Esophagus muscularis mucosa (tissue), 4 donors: Measurements from ENCODE around the gene TMEM179. TPM values are rescaled to one million over a fixed set of nuclear protein-coding genes. Genes with fewer than 3 reads are reported as not detected.

Experiments used
- DNase-seq: peaks from one replicate; pipeline ENCODE4 v3.0.0-alpha.2; 2017; ENCODE audit errors: extremely low spot score
- H3K27ac ChIP-seq, 4 donors: fragments of 200-600 bp; sonication (generic); replicated peaks in 1 of 4; 1 replicate in 3 of 4; 2 replicates in 1 of 4; pipeline ENCODE4 v1.5.1; 2016 to 2019; ENCODE audit warnings: mild to moderate bottlenecking in 1 of 4
- H3K27me3 ChIP-seq, 4 donors: fragments of 200-600 bp; sonication (generic); one replicate each; pipeline versions ENCODE4 v1.5.1 to v1.6.0; 2016 to 2019
- H3K36me3 ChIP-seq, 4 donors: fragments of 200-600 bp; sonication (generic); one replicate each; pipeline ENCODE4 v1.5.1; 2016 to 2019
- H3K4me1 ChIP-seq, 4 donors: fragments of 200-600 bp; sonication (generic); one replicate each; pipeline ENCODE4 v1.5.1; 2016 to 2019
- H3K4me3 ChIP-seq, 4 donors: fragments of 200-600 bp; sonication (generic); 1 replicate in 2 of 4; 2 replicates in 2 of 4; pipeline ENCODE4 v1.5.1; 2016 to 2019; ENCODE audit warnings: mild to moderate bottlenecking in 4 of 4, moderate library complexity in 1 of 4
- H3K9me3 ChIP-seq, 4 donors: fragments of 200-600 bp; sonication (generic); 1 replicate in 3 of 4; 2 replicates in 1 of 4; pipeline ENCODE4 v1.5.1; 2016 to 2019
- CTCF ChIP-seq, 3 experiments: fragments of 200-600 bp in 2 of 3; fragments of 450-650 bp in 1 of 3; sonication (generic) in 2 of 3; IDR thresholded peaks; one replicate each; pipeline ENCODE4 v1.5.1; 2017 to 2019; ENCODE audit warnings: antibody characterized with exemption in 3 of 3, mild to moderate bottlenecking in 2 of 3, moderate library complexity in 1 of 3
- EP300 ChIP-seq: sonication (generic); formaldehyde crosslinking; IDR thresholded peaks from one replicate; pipeline ENCODE4 v1.6.1; 2017; ENCODE audit warnings: antibody characterized with exemption
- POLR2A ChIP-seq: fragments of 450-650 bp; IDR thresholded peaks from one replicate; pipeline ENCODE4 v1.6.1; 2017; ENCODE audit warnings: antibody characterized with exemption, moderate library complexity, mild to moderate bottlenecking, low read depth
- POLR2AphosphoS5 ChIP-seq, 2 donors: sonication (generic); formaldehyde crosslinking; IDR thresholded peaks; one replicate each; pipeline ENCODE4 v1.6.1; 2017; ENCODE audit warnings: antibody characterized with exemption in 2 of 2
- WGBS: methylation state at CpG from one replicate; pipeline ENCODE4 v1.1.5; 2018; 5-methylcytosine and 5-hydroxymethylcytosine counted together
- intact Hi-C: fragments of 100-400 bp; cut with DNase I; formaldehyde crosslinking; loops from one replicate; pipeline ENCODE4 v1.15.1; 2023
- total RNA-seq, 4 donors: library from RNA; depleted of rRNA; stranded (reverse); fragments of >200 nt; gene quantifications; one replicate each; pipeline versions ENCODE4 v1.1.0 to v1.2.1, GENCODE V29; 2016

TMEM179 gene
- total RNA-seq, 4 donors from 2014 or later = 1.4 to 4.2 (median 1.9) TPM

- Histone ChIP-seq H3K4me3 (no peak overlapping the region), H3K27ac (no peak overlapping the region), H3K9me3 (no peaks in the 10 kb centered on the region), H3K36me3 (peaks cover 0 to 28% (median 0%) of the 10 kb centered on the region in 4 donors), H3K27me3 (peaks cover 0 to 82% (median 0%) of the 10 kb centered on the region in 4 donors), H3K4me1 (peaks cover 0 to 22% (median 0%) of the 10 kb centered on the region in 4 donors)
- TF ChIP-seq POLR2A (no peak), POLR2AphosphoS5 (IDR thresholded peaks at IDR 0.05) (no peak), CTCF (IDR thresholded peaks at IDR 0.05) (no peak), EP300 (no peak)
- WGBS = 84% methylated on average over 18 of the region's 26 CpGs
- intact Hi-C loops = no loop called here
- DNase-seq = no peak
These were observed 15.0 kb downstream of the TMEM179 start for GRCh38 chr14:104589338-104590195.

- no peak for DNase-seq
- WGBS = 90% methylated on average over 12 of the region's 38 CpGs
These were observed 16.3 kb downstream of the TMEM179 start for GRCh38 chr14:104588066-104588857.

GRCh38 chr14:104587641-104588040, 16.9 kb downstream of the TMEM179 start:
- peaks cover 0 to 78% (median 0%) of the 10 kb centered on the region in 4 donors for H3K27me3 ChIP-seq
- H3K9me3 ChIP-seq = no peaks in the 10 kb centered on the region
- WGBS = 75% methylated on average over 5 of the region's 19 CpGs
- intact Hi-C loops = no loop called here
- no peak overlapping the region for H3K4me3 ChIP-seq
- peaks cover 0 to 28% (median 0%) of the 10 kb centered on the region in 4 donors for H3K36me3 ChIP-seq
- H3K4me1 ChIP-seq = peaks cover 4 to 32% (median 5%) of the 10 kb centered on the region in 4 donors
- DNase-seq = no peak
- no peak overlapping the region for H3K27ac ChIP-seq
- TF ChIP-seq EP300 = no peak
- TF ChIP-seq POLR2A = no peak
- no peak for TF ChIP-seq POLR2AphosphoS5 (IDR thresholded peaks at IDR 0.05)
- no peak for TF ChIP-seq CTCF (IDR thresholded peaks at IDR 0.05)

More at GRCh38 chr14:104588066-104588857, 16.3 kb downstream of the TMEM179 start:
- TF ChIP-seq POLR2AphosphoS5 (IDR thresholded peaks at IDR 0.05) = no peak
- TF ChIP-seq POLR2A = no peak
- TF ChIP-seq EP300 = no peak
- TF ChIP-seq CTCF (IDR thresholded peaks at IDR 0.05) = no peak
- peaks cover 0 to 32% (median 0%) of the 10 kb centered on the region in 4 donors for H3K4me1 ChIP-seq
- peaks cover 0 to 78% (median 0%) of the 10 kb centered on the region in 4 donors for H3K27me3 ChIP-seq
- peaks cover 0 to 28% (median 0%) of the 10 kb centered on the region in 4 donors for H3K36me3 ChIP-seq
- intact Hi-C loops = no loop called here
- no peak overlapping the region for H3K27ac ChIP-seq
- H3K9me3 ChIP-seq = no peaks in the 10 kb centered on the region
- H3K4me3 ChIP-seq = no peak overlapping the region

- no peak overlapping the region for H3K27ac ChIP-seq
- H3K36me3 ChIP-seq = peaks cover 0 to 28% (median 0%) of the 10 kb centered on the region in 4 donors
- 72% methylated on average over 2 of the region's 19 CpGs for WGBS
- no peak overlapping the region for H3K4me3 ChIP-seq
- H3K9me3 ChIP-seq = no peaks in the 10 kb centered on the region
- DNase-seq = no peak
- TF ChIP-seq CTCF (IDR thresholded peaks at IDR 0.05) = no peak
- no peak for TF ChIP-seq POLR2AphosphoS5 (IDR thresholded peaks at IDR 0.05)
- TF ChIP-seq EP300 = no peak
- no peak for TF ChIP-seq POLR2A
- H3K4me1 ChIP-seq = peaks cover 10 to 32% (median 11%) of the 10 kb centered on the region in 4 donors
- H3K27me3 ChIP-seq = peaks cover 0 to 80% (median 0%) of the 10 kb centered on the region in 4 donors
- intact Hi-C loops = no loop called here
These were observed 17.5 kb downstream of the TMEM179 start for GRCh38 chr14:104586832-104587620.
